Right cardiac atrium (tissue), 5 donors: Measurements from ENCODE around the gene MTERF4. TPM values are rescaled to one million over a fixed set of nuclear protein-coding genes. Genes with fewer than 3 reads are reported as not detected.

Experiments used
- ATAC-seq, 2 donors: fragments of 200-7000 bp; cut with Tn5 transposase; one replicate each; pipeline versions ENCODE4 v1.8.0 to v1.9.1; 2020; ENCODE audit warnings: moderate library complexity in 2 of 2, mild to moderate bottlenecking in 1 of 2
- DNase-seq, 3 donors: peaks; one replicate each; pipeline ENCODE4 v3.0.0-alpha.2; 2020
- H3K27ac ChIP-seq: one replicate; pipeline ENCODE4 v1.5.1; 2013; ENCODE audit warnings: mild to moderate bottlenecking, low read length, control low read depth, moderate library complexity
- H3K27me3 ChIP-seq: one replicate; pipeline ENCODE4 v1.6.1; 2013; ENCODE audit not compliant: control insufficient read depth, insufficient read depth
- H3K4me1 ChIP-seq: one replicate; pipeline ENCODE4 v1.6.1; 2013; ENCODE audit warnings: low read length; ENCODE audit not compliant: control insufficient read depth, insufficient read depth
- H3K4me3 ChIP-seq: one replicate; pipeline ENCODE4 v1.5.1; 2013; ENCODE audit warnings: low read length, control low read depth
- H3K9me3 ChIP-seq: one replicate; pipeline ENCODE4 v1.6.1; 2013; ENCODE audit warnings: low read length; ENCODE audit not compliant: control insufficient read depth
- WGBS: extraction: QIAGEN DNeasy Blood & Tissue Kit; methylation state at CpG from one replicate; pipeline ENCODE4 v1.1.7; 2013; 5-methylcytosine and 5-hydroxymethylcytosine counted together
- intact Hi-C, 4 donors: fragments of 100-400 bp; cut with DNase I; formaldehyde crosslinking; loops; one replicate each; pipeline versions ENCODE4 v1.11.0 to v1.14.0; 2022 to 2023
- polyA plus RNA-seq: library from polyadenylated mRNA; stranded (reverse); fragments of 200-250 nt; gene quantifications from one replicate; pipeline ENCODE4 v1.2.3, GENCODE V29; 2013
- total RNA-seq, 4 donors: library from RNA; stranded (reverse); fragmentation: NEBNext Ultra II Directional; extraction: Animal tissue kit (Norgen Biotek cat#: 25700); gene quantifications; one replicate each; pipeline ENCODE4 v1.2.1, GENCODE V29; 2021
- donor health status: healthy with polysubstance abuse.
- donor health status: DM: no; HTN: yes; CAD: no.
- donor health status: DM: no; HTN: no; CAD: no.
- donor health status: DM: no; HTN: yes; CAD: no; lungs with severe emphysema.
- donor health status: DM: yes; HTN: yes; CAD: no.

MTERF4 gene
- total and polyA plus RNA-seq, 5 donors = 17.6 to 23.2 (median 21.5) TPM

GRCh38 chr2:241087420-241088268 lies 14.4 kb downstream of the MTERF4 start:
- H3K4me3 ChIP-seq = no peak overlapping the region
- H3K27me3 ChIP-seq = no peaks in the 10 kb centered on the region
- no peaks in the 10 kb centered on the region for H3K9me3 ChIP-seq
- DNase-seq = no peak
- 96% methylated on average over 29 of the region's 29 CpGs for WGBS
- ATAC-seq = no peak
- no peak overlapping the region for H3K27ac ChIP-seq
- no peaks in the 10 kb centered on the region for H3K4me1 ChIP-seq
- intact Hi-C loops = no loop called here

GRCh38 chr2:241084856-241085444 lies 17.1 kb downstream of the MTERF4 start:
- DNase-seq (no peak), ATAC-seq (no peak)
- H3K4me3 ChIP-seq = no peak overlapping the region
- H3K27ac ChIP-seq = no peak overlapping the region
- H3K27me3 ChIP-seq = no peaks in the 10 kb centered on the region
- no peaks in the 10 kb centered on the region for H3K9me3 ChIP-seq
- intact Hi-C loops = no loop called here
- no peaks in the 10 kb centered on the region for H3K4me1 ChIP-seq
- whole genome bisulfite sequencing = 96% methylated on average over 4 of the region's 4 CpGs

GRCh38 chr2:241083091-241083415 lies 19.0 kb downstream of the MTERF4 start:
- ATAC-seq (no peak), DNase-seq (no peak)
- no peaks in the 10 kb centered on the region for H3K4me1 ChIP-seq
- WGBS = 78% methylated on average over 5 of the region's 5 CpGs
- no peak overlapping the region for H3K27ac ChIP-seq
- H3K4me3 ChIP-seq = no peak overlapping the region
- no peaks in the 10 kb centered on the region for H3K9me3 ChIP-seq
- intact Hi-C loops = no loop called here
- H3K27me3 ChIP-seq = no peaks in the 10 kb centered on the region

GRCh38 chr2:241082341-241083090 lies 19.6 kb downstream of the MTERF4 start:
- H3K4me1 ChIP-seq = no peaks in the 10 kb centered on the region
- no peaks in the 10 kb centered on the region for H3K9me3 ChIP-seq
- H3K27ac ChIP-seq = no peak overlapping the region
- intact Hi-C loops = no loop called here
- 77% methylated on average over 14 of the region's 14 CpGs for WGBS
- no peaks in the 10 kb centered on the region for H3K27me3 ChIP-seq
- peak in 1 of 2 donors; percentile 3 for ATAC-seq
- H3K4me3 ChIP-seq = no peak overlapping the region
- DNase-seq = no peak

GRCh38 chr2:241081643-241082340 lies 20.3 kb downstream of the MTERF4 start:
- WGBS = 66% methylated on average over 28 of the region's 28 CpGs
- DNase-seq = peak in 1 of 3 donors; percentile 54
- intact Hi-C loops = no loop called here
- no peak overlapping the region for H3K4me3 ChIP-seq
- ATAC-seq = peak; percentile 25 to 49
- no peak overlapping the region for H3K27ac ChIP-seq
- no peaks in the 10 kb centered on the region for H3K4me1 ChIP-seq
- no peaks in the 10 kb centered on the region for H3K27me3 ChIP-seq
- no peaks in the 10 kb centered on the region for H3K9me3 ChIP-seq

- no peaks in the 10 kb centered on the region for H3K4me1 ChIP-seq
- H3K27me3 ChIP-seq = no peaks in the 10 kb centered on the region
- H3K27ac ChIP-seq = no peak overlapping the region
- H3K9me3 ChIP-seq = no peaks in the 10 kb centered on the region
- WGBS = 45% methylated on average over 9 of the region's 9 CpGs
- peak; percentile 24 to 29 for ATAC-seq
- H3K4me3 ChIP-seq = no peak overlapping the region
- no peak for DNase-seq
- intact Hi-C loops = no loop called here
Measured at GRCh38 chr2:241081190-241081642, 20.9 kb downstream of the MTERF4 start.

GRCh38 chr2:241080405-241081189 lies 21.5 kb downstream of the MTERF4 start:
- ATAC-seq = peak; percentile 14 to 22
- Histone ChIP-seq H3K27ac (no peak overlapping the region), H3K27me3 (no peaks in the 10 kb centered on the region), H3K4me3 (no peak overlapping the region), H3K9me3 (no peaks in the 10 kb centered on the region), H3K4me1 (no peaks in the 10 kb centered on the region)
- intact Hi-C loops = no loop called here
- DNase-seq = peak in 1 of 3 donors; percentile 49
- WGBS = 79% methylated on average over 18 of the region's 18 CpGs

GRCh38 chr2:241074901-241075540 lies 27.1 kb downstream of the MTERF4 start:
- no peaks in the 10 kb centered on the region for H3K27me3 ChIP-seq
- WGBS = 93% methylated on average over 16 of the region's 16 CpGs
- H3K9me3 ChIP-seq = no peaks in the 10 kb centered on the region
- no peak for DNase-seq
- intact Hi-C loops = no loop called here
- no peaks in the 10 kb centered on the region for H3K4me1 ChIP-seq
- no peak for ATAC-seq
- H3K4me3 ChIP-seq = no peak overlapping the region
- H3K27ac ChIP-seq = no peak overlapping the region

- WGBS = 91% methylated on average over 16 of the region's 16 CpGs
- no peaks in the 10 kb centered on the region for H3K4me1 ChIP-seq
- intact Hi-C loops = no loop called here
- no peaks in the 10 kb centered on the region for H3K27me3 ChIP-seq
- H3K9me3 ChIP-seq = no peaks in the 10 kb centered on the region
- no peak for ATAC-seq
- DNase-seq = no peak
- H3K4me3 ChIP-seq = no peak overlapping the region
- H3K27ac ChIP-seq = no peak overlapping the region
Measured at GRCh38 chr2:241074065-241074818, 27.8 kb downstream of the MTERF4 start.
